HG03139 (cell line): ENCODE data around the gene TMEM233.
A peak's percentile ranks its signal among the peaks of the same experiment; 100 is the strongest.
"Not testable (repeated sequence)": the region's sequence is repeated elsewhere in the genome, so short reads cannot be mapped to it uniquely, and the experiment has no call there.

Source experiments
- ATAC-seq: cut with Tn5 transposase; IDR thresholded peaks from one replicate; pipeline ENCODE4 v1.9.1; 2021; ENCODE audit not compliant: unreplicated experiment

TMEM233 gene

DNA sequence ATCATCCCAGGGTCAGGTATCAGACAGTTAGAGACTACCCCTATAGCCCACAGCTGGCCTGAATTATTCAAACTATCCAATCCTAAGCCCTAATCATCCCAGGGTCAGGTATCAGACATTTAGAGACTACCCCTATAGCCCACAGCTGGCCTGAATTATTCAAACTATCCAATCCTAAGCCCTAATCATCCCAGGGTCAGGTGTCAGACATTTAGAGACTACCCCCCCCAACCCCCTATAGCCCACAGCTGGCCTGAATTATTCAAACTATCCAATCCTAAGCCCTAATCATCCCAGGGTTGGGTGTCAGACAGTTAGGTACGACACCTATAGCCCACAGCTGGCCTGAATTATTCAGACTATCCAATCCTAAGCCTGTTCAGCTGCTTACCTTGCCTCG lies 63.4 kb downstream of the TMEM233 start:
- ATAC-seq: not testable (repeated sequence)

GRCh38 chr12:119658166-119658565 lies 64.6 kb downstream of the TMEM233 start:
- ATAC-seq: not testable (repeated sequence)

DNA sequence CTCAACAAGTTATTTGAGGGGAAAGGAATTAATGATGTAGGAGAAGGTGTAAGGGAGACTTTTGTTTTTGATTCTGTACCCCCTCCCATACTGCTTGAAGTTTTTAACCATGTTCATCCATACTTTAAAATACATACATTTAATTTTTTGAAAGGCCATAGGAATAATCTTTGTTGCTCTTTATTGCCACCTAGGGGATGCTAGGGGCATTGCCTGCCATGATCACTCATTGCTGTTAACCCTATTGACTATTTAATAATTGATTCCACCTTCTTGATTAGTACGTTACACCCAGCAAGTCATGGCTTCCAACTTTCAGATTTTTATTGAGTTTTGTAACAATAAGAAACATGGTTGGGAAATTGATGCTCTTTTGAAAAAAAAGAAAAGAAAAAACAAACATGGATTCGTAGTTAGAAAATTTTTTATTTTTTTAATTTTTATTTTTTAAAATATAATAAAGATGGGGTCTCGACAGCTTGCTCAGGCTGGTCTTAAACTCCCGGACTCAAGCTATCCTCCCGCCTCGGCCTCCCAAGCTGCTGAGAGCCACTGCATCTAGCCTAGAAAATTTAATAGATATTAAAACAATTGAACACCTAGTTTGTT lies 65.8 kb downstream of the TMEM233 start:
- ATAC-seq: no peak

- no peak for ATAC-seq
These were observed 66.5 kb downstream of the TMEM233 start for GRCh38 chr12:119660076-119660475.

DNA sequence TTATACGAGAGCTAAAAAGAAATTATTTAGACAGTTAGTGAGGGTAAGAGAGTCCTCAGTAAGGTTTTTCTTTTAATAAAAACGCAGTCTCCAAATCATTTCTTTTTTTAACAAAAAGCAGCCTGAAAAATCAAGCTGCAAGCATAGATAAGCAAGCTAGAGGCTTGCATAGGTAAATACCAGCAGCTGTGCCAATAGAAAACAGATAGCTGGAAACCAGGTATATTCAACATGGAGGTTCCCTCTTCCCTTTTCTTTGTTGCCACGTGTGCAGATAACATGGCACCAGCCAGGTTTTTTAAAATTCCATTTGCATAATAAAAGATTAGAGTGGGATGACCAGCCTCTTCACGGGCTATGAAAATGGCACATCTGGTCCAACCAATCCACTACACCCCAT lies 68.3 kb downstream of the TMEM233 start:
- no peak for ATAC-seq

DNA sequence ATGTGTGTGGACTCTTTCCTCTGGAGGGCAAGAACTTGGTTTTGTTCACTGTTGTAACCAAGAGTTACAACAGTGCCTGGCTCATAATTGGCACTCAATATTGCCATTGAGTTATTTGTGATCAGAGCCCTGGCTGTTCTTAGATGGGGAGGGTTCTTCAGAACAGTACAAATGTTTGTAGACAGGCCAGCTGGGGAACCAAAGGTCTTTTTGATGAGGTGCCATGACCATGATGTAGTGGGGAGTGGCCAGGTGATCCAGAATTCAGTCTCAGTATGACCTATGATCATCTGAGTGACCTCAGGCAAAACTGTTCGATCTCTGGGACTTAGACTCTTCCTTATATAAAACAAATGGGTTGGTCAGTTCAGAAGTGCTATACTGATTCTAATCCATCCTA lies 71.1 kb downstream of the TMEM233 start:
- ATAC-seq: no peak

DNA sequence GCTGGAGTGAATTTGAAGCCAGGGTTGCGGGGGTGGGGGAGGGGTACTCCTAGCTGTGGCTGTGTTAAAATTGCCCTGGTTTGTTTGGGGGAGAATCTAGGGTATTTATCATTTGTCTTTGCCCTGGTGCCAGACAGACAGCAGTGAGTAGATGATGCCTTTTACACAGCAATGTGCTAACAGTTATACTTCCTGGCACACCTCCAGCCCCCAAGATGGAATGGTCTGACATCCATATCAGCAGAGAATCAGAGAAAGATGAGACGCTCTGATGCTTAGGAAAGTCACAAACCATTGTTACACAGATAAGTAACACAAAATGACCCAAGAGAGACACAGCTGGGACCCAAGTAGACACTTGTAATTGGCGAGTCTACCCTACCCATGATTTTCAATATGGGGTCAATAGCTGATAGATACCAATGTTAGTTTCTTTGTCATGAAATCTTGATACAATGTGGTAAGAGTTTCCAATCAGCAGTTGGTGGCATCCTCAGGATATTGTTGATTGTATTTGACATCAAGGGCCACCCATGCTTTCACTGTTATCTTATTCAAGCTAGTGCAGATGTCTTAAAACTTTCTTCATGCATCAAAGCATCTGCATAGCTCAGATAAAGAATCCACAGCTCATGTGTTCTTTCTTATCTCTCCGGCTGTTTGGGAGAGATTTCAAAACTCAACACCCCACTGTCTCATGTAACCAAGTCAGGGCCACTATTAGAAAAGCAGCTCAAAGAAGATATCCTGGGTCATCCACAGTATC lies 71.8 kb downstream of the TMEM233 start:
- ATAC-seq: no peak

DNA sequence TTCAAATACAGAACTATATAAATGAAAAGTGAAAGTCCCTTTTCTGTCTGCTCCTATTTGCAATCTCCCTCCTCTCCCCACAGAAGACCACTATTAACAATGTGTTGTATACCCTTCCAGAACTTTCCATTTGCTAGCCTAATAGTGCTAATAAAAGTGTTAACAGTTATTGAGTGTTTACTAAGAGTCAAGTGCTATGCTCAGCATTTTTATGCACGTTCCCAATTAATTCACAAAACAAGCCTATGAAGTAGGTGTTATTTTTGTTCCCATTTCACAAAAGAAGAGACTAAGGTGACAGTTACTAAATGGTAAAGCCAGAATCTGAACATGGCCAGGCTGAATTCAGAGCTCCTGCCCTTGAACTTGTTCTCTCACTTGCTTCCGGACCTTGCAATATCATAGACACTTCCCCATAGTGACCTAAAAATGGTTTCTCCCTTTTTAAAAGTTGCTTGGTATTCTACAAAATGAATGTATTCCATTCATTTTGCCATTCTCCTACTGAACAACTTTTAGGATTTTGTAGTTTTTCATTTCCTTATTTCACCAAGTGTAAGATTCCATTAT lies 72.7 kb downstream of the TMEM233 start:
- ATAC-seq: no peak

DNA sequence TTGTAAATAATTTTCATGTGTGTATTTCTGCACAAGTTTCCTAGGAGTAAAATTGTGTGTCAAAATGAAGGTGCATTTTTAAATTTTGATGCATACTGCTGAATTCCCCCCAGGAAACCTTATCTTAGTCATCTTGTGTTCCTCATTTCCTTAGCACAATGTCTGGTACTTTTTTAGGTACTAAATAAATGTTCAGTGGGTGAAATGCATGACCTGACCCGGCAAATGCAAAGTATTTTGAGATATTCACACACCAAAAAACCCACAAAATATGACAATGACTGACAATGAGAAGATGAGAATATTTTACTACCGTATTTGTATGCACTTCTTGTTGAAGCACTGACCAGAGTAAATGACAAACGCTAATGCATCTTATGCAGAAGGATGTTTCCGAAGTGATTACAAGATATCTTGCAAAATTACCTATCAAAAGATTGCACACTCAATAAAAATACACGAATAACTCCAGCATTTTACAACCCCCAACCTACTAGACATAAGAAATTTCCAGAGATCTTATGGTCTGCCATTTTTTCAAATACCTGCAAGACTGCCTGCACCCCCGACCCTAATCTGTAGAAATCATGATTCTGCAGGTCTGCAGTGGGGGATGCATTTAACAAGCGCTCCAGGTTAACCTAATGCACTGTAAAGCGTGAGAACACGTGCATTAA lies 73.5 kb downstream of the TMEM233 start:
- ATAC-seq: peak; percentile 12

- ATAC-seq: peak; percentile 96
These were observed 74.2 kb downstream of the TMEM233 start, which contains the start of gene PRKAB1 for GRCh38 chr12:119667577-119668323. TSS of gene PRKAB1 (plus strand) at chr12:119668133. CDS start at chr12:119668245, 112 bp downstream.

DNA sequence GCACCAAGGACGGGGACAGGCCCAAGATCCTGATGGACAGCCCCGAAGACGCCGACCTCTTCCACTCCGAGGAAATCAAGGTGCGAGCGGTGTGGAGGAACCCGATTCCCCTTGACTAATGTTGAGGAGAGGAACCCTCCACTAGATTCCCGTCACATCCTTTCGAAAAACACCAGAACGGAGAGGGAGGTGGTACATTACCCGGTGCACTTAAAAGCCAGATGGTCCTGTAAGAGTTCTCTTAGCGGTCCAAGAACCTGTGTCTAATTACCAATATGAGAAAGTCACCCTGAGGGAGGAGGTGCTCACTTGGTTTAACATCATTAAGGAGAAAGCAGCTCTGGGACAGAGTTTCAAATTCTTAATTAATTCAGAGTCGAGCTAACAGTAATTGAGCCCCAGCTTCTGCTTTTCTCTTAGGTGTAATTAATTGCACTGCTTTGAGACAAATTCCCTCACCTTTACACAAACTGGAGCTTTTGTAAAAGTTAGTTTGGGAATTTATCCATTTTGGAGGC lies 74.8 kb downstream of the TMEM233 start:
- ATAC-seq: no peak

GRCh38 chr12:119669744-119670472 lies 76.3 kb downstream of the TMEM233 start:
- ATAC-seq: no peak

GRCh38 chr12:119671070-119671469 lies 77.5 kb downstream of the TMEM233 start:
- no peak for ATAC-seq

DNA sequence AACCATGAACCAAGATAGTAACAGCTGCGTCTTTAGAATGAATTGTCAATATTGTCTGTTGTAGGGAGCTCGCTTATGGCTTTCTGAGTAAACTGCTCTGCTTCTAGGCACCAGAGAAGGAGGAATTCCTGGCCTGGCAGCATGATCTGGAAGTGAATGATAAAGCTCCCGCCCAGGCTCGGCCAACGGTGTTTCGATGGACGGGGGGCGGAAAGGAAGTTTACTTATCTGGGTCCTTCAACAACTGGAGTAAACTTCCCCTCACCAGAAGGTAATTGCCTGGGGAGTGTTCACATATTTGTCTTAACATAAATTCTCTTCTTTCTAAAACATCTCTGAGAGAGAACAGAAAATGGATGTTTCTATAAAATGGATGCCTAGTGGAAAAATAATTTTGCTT lies 78.6 kb downstream of the TMEM233 start:
- ATAC-seq: no peak

- ATAC-seq: no peak
These were observed 80.1 kb downstream of the TMEM233 start for GRCh38 chr12:119673634-119674033.

DNA sequence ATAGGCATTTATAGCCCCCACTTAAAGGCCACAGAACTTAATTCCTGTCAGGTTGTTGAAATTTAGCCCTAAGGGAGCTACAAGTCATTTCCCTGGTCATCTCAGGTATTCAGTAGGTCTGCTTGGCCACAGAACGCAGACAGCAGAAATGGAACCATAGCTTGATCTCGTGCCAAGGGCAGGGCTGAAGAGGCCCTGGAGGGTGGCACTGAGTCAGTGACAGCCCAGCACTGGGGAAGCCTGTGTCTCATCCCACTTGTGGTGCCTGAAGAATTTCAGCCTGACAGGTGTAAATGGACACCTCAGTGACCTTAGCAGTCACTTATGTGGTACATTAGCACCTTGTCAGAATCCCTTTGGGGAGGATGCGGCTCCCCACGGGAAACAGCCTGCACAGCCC lies 81.0 kb downstream of the TMEM233 start:
- no peak for ATAC-seq

- no peak for ATAC-seq
These were observed 82.4 kb downstream of the TMEM233 start for GRCh38 chr12:119676022-119676421.

DNA sequence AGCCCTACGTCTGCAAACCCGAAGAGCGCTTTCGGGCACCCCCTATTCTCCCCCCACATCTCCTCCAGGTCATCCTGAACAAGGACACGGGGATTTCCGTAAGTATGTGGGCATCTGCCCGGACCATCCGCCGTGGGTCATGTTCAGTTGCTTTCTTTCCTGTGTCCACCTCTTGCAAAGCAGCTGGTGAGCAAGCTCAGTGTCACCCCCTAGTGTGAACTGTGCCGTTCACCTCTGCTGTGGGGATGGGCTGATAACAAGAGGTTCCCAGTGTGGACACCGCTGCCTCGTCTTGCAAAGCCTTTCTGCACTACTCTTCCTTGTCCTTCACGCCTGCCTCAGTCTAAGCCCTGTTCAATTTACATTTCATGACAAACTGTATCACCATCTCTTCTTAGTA lies 83.0 kb downstream of the TMEM233 start:
- no peak for ATAC-seq

DNA sequence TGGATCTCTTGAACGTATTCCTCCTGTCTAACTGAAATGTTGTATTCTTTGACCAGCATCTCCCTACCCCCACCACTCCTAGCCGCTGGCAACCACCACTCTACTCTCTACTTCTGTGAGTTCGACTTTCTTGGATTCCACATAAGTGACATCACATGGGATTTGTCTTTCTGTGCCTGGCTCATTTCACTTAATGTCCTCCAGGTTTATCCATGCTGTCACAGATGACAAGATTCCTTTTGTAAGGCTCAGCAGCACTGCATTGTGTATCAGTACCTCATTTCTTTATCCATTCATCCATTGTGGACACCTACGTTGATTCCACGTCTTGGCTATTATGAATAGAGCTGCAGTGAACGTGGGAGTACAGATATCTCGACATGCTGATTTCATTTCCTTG lies 84.9 kb downstream of the TMEM233 start:
- ATAC-seq: no peak

- no peak for ATAC-seq
These were observed 85.5 kb downstream of the TMEM233 start for GRCh38 chr12:119679081-119679480.
